ENCODE measurements around the gene SYNPO2. TPM values are rescaled to one million over a fixed set of nuclear protein-coding genes. Genes with fewer than 3 reads are reported as not detected.

SYNPO2 gene
- total and polyA plus RNA-seq, 10 donors = 3.6 to 72.1 (median 29.0) TPM

GRCh38 chr4:118915468-118915867, 26.8 kb downstream of the SYNPO2 start:
- no peak overlapping the region for H3K4me3 ChIP-seq
- H3K4me1 ChIP-seq = no peaks in the 10 kb centered on the region
- DNase-seq = no peak
- TF ChIP-seq POLR2AphosphoS5 (IDR thresholded peaks at IDR 0.05) (no peak), CTCF (IDR thresholded peaks at IDR 0.05 in 8 of 11, conservative IDR thresholded peaks at IDR 0.05 in 3 of 11) (no peak), POLR2A (IDR thresholded peaks at IDR 0.05) (no peak)
- WGBS, 5 donors = 87 to 97% (median 92%) methylated on average over 3 of the region's 3 CpGs
- no peaks in the 10 kb centered on the region for H3K9me3 ChIP-seq
- H3K36me3 ChIP-seq = no peaks in the 10 kb centered on the region
- no peaks in the 10 kb centered on the region for H3K27me3 ChIP-seq (replicated peaks in 1 of 7)
- no peak overlapping the region for H3K27ac ChIP-seq
- intact Hi-C loops (cut with DNase I; ENCODE audit: low total_unique reads) = no loop called here

- Histone ChIP-seq H3K27me3 (replicated peaks in 1 of 7) (no peaks in the 10 kb centered on the region), H3K36me3 (no peaks in the 10 kb centered on the region), H3K4me1 (no peaks in the 10 kb centered on the region), H3K27ac (no peak overlapping the region), H3K4me3 (no peak overlapping the region), H3K9me3 (no peaks in the 10 kb centered on the region)
- intact Hi-C loops (cut with DNase I; ENCODE audit: low total_unique reads) = no loop called here
- TF ChIP-seq POLR2AphosphoS5 (IDR thresholded peaks at IDR 0.05) = no peak
- TF ChIP-seq POLR2A (IDR thresholded peaks at IDR 0.05) = no peak
- no peak for TF ChIP-seq CTCF (IDR thresholded peaks at IDR 0.05 in 8 of 11, conservative IDR thresholded peaks at IDR 0.05 in 3 of 11)
- WGBS, 5 donors = 89 to 97% (median 93%) methylated on average over 9 of the region's 9 CpGs
- no peak for DNase-seq
Measured at GRCh38 chr4:118916691-118917289, 28.1 kb downstream of the SYNPO2 start.

GRCh38 chr4:118917582-118917981, 28.9 kb downstream of the SYNPO2 start:
- Histone ChIP-seq H3K4me3 (no peak overlapping the region), H3K36me3 (no peaks in the 10 kb centered on the region), H3K9me3 (no peaks in the 10 kb centered on the region), H3K4me1 (no peaks in the 10 kb centered on the region), H3K27me3 (replicated peaks in 1 of 7) (no peaks in the 10 kb centered on the region), H3K27ac (peak overlapping the region in 1 of 8 donors; percentile 1)
- 51 to 79% (median 62%) methylated on average over 2 of the region's 2 CpGs for WGBS, 5 donors
- DNase-seq = no peak
- no peak for TF ChIP-seq CTCF (IDR thresholded peaks at IDR 0.05 in 8 of 11, conservative IDR thresholded peaks at IDR 0.05 in 3 of 11)
- TF ChIP-seq POLR2A (IDR thresholded peaks at IDR 0.05) = no peak
- no peak for TF ChIP-seq POLR2AphosphoS5 (IDR thresholded peaks at IDR 0.05)
- intact Hi-C loops (cut with DNase I; ENCODE audit: low total_unique reads) = no loop called here

GRCh38 chr4:118918388-118918787, 29.7 kb downstream of the SYNPO2 start:
- Histone ChIP-seq H3K4me3 (no peak overlapping the region), H3K4me1 (no peaks in the 10 kb centered on the region), H3K36me3 (no peaks in the 10 kb centered on the region), H3K27me3 (replicated peaks in 1 of 7) (no peaks in the 10 kb centered on the region), H3K27ac (peak overlapping the region in 2 of 8 donors; percentile 5 to 20), H3K9me3 (no peaks in the 10 kb centered on the region)
- intact Hi-C loops (cut with DNase I; ENCODE audit: low total_unique reads) = no loop called here
- no peak for DNase-seq
- no peak for TF ChIP-seq POLR2AphosphoS5 (IDR thresholded peaks at IDR 0.05)
- no peak for TF ChIP-seq POLR2A (IDR thresholded peaks at IDR 0.05)
- TF ChIP-seq CTCF (IDR thresholded peaks at IDR 0.05 in 8 of 11, conservative IDR thresholded peaks at IDR 0.05 in 3 of 11) = no peak
- WGBS, 5 donors = 70 to 84% (median 72%) methylated on average over 3 of the region's 3 CpGs
